ENCODE results near the gene CD44. TPM values are rescaled to one million over a fixed set of nuclear protein-coding genes. Genes with fewer than 3 reads are reported as not detected.

The CD44 gene
- total and polyA plus RNA-seq, 10 of the 15 experiments (the other 5 are each of a cell fraction or from before 2014, with no cell fraction given) = 57.1 to 293 (median 120) TPM

DNA sequence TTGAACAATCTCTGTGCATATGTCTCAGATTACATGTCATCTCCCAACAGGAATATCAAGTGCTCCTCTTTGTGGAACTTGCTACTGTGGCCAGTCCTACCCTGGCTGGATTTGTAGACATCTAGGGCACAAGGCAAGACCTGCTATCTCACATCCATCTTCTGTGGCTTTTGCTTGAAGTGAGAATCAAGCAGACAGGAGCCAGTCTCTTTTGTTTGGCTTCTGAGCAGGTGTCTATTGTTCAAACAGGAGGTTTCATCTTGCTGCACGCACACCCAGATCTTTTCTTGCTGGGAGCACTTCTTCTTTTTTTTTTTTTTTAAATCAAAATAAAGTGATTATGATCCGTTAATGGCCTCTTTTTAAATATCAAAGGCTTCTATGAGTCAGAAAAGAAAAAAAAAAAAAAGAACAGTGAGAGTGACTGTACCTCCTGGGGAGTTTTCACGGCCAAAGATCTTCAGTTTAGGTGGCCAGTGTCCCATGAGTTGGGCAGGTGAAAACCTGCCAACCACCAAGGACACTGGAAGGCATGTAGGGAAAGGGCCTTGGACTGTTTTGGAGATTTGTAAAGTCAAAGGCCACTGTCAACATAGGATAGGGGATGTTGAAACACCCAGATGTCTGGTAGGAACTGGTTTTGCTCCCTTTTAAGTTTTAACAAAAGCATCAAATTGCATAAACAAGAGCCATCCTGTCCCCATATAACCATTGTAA, 78.1 kb downstream of the CD44 start:
- FAIRE-seq (no peak), DNase-seq (ENCODE audit: low read depth, low spot score) (no peak), ATAC-seq (no peak)
- Histone ChIP-seq H3K4me1 (ENCODE audit: control insufficient read depth, insufficient read depth, low read length) (no peaks in the 10 kb centered on the region), H2AFZ (ENCODE audit: control insufficient read depth, low read depth, low read length) (no peak overlapping the region), H3K27ac (ENCODE audit: control insufficient read depth, insufficient read depth) (no peak overlapping the region), H4K20me1 (ENCODE audit: control insufficient read depth, insufficient read depth) (no peaks in the 10 kb centered on the region), H3K9ac (ENCODE audit: control insufficient read depth, insufficient read depth, low read length) (no peak overlapping the region), H3K9me3 (replicated peaks; ENCODE audit: control insufficient read depth, insufficient read depth, low read length) (no peaks in the 10 kb centered on the region), H3K4me3 (no peak overlapping the region), H3K36me3 (ENCODE audit: control insufficient read depth in 2 of 2, insufficient read depth in 2 of 2, low read length in 1 of 2) (peaks cover 5 to 7% of the 10 kb centered on the region in 2 experiments), H3K4me2 (ENCODE audit: control insufficient read depth, insufficient read depth) (no peak overlapping the region), H3K79me2 (ENCODE audit: control insufficient read depth, insufficient read depth, low read length) (no peaks in the 10 kb centered on the region), H3K27me3 (replicated peaks in 1 of 2; ENCODE audit: control insufficient read depth in 2 of 2, insufficient read depth in 2 of 2, low read length in 1 of 2) (no peaks in the 10 kb centered on the region)
- RAD21 ChIA-PET (ENCODE audit: unreplicated experiment) = no interaction called here
- in situ Hi-C loops (cut with MboI) = no loop called here
- POLR2A ChIA-PET = no interaction called here
- 71% methylated on average over 2 of the region's 3 CpGs for WGBS (ENCODE audit: insufficient coverage, insufficient replicate concordance, low lambda C conversion rate, missing lambda C conversion rate)
- intact Hi-C loops (cut with micrococcal nuclease; ENCODE audit: unreplicated experiment) = no loop called here
- no TSS peak for BruUV-seq (replicated peaks)
- TF ChIP-seq RAD51 (IDR thresholded peaks at IDR 0.05) (no peak), NFYA (IDR thresholded peaks at IDR 0.05; ENCODE audit: borderline replicate concordance, low read depth, low read length) (no peak), SPI1 (IDR thresholded peaks at IDR 0.05; ENCODE audit: borderline replicate concordance, insufficient read depth, low read depth, low read length) (peak; percentile 31; the same call in 1 of the 2 replicates)
- TF ChIP-seq, protein P1, sequence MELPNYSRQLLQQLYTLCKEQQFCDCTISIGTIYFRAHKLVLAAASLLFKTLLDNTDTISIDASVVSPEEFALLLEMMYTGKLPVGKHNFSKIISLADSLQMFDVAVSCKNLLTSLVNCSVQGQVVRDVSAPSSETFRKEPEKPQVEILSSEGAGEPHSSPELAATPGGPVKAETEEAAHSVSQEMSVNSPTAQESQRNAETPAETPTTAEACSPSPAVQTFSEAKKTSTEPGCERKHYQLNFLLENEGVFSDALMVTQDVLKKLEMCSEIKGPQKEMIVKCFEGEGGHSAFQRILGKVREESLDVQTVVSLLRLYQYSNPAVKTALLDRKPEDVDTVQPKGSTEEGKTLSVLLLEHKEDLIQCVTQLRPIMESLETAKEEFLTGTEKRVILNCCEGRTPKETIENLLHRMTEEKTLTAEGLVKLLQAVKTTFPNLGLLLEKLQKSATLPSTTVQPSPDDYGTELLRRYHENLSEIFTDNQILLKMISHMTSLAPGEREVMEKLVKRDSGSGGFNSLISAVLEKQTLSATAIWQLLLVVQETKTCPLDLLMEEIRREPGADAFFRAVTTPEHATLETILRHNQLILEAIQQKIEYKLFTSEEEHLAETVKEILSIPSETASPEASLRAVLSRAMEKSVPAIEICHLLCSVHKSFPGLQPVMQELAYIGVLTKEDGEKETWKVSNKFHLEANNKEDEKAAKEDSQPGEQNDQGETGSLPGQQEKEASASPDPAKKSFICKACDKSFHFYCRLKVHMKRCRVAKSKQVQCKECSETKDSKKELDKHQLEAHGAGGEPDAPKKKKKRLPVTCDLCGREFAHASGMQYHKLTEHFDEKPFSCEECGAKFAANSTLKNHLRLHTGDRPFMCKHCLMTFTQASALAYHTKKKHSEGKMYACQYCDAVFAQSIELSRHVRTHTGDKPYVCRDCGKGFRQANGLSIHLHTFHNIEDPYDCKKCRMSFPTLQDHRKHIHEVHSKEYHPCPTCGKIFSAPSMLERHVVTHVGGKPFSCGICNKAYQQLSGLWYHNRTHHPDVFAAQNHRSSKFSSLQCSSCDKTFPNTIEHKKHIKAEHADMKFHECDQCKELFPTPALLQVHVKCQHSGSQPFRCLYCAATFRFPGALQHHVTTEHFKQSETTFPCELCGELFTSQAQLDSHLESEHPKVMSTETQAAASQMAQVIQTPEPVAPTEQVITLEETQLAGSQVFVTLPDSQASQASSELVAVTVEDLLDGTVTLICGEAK (IDR thresholded peaks at IDR 0.05; ENCODE audit: borderline replicate concordance) = no peak
- CTCF ChIA-PET = no interaction called here
- SMC1A ChIA-PET (ENCODE audit: uncharacterized antibody, unreplicated experiment) = interaction anchor here (1.0 kb wide), 1 partner anchor 40 kb away, joined by 3 read pairs; no protein-coding TSS in a partner anchor

Measured in GM12878 (cell line).